Parathyroid adenoma (tissue), 2 donors: ENCODE results near the gene SLAIN2.

Source experiments
- H2AFZ ChIP-seq: fragments of 300-600 bp; sonication (generic); one replicate; pipeline ENCODE4 v1.7.0; 2017; ENCODE audit warnings: antibody characterized with exemption, mild to moderate bottlenecking
- H3K27ac ChIP-seq: fragments of 300-600 bp; sonication (generic); one replicate; pipeline ENCODE4 v1.7.0; 2017
- H3K27me3 ChIP-seq: fragments of 300-600 bp; sonication (generic); one replicate; pipeline ENCODE4 v1.7.0; 2017; ENCODE audit warnings: low read length; ENCODE audit not compliant: control insufficient read depth, insufficient read depth
- H3K36me3 ChIP-seq: fragments of 300-600 bp; sonication (generic); one replicate; pipeline ENCODE4 v1.7.0; 2017; ENCODE audit warnings: low read length; ENCODE audit not compliant: control insufficient read depth, insufficient read depth
- H3K4me1 ChIP-seq: fragments of 300-600 bp; sonication (generic); one replicate; pipeline ENCODE4 v1.7.0; 2017; ENCODE audit warnings: control low read depth
- H3K4me2 ChIP-seq: fragments of 300-600 bp; sonication (generic); one replicate; pipeline ENCODE4 v1.7.0; 2017; ENCODE audit warnings: low read length
- H3K4me3 ChIP-seq: fragments of 300-600 bp; sonication (generic); one replicate; pipeline ENCODE4 v1.7.0; 2017; ENCODE audit warnings: low read depth, low read length
- H3K79me2 ChIP-seq: fragments of 300-600 bp; sonication (generic); one replicate; pipeline ENCODE4 v1.7.0; 2017; ENCODE audit warnings: control low read depth
- H3K9ac ChIP-seq: fragments of 300-600 bp; sonication (generic); one replicate; pipeline ENCODE4 v1.7.0; 2017; ENCODE audit warnings: mild to moderate bottlenecking
- H3K9me3 ChIP-seq: fragments of 300-600 bp; sonication (generic); one replicate; pipeline ENCODE4 v1.7.0; 2017; ENCODE audit warnings: low read length; ENCODE audit not compliant: control insufficient read depth
- CTCF ChIP-seq: fragments of 300-600 bp; sonication (generic); IDR thresholded peaks from one replicate; pipeline ENCODE4 v1.7.0; 2017; ENCODE audit warnings: antibody characterized with exemption, mild to moderate bottlenecking
- donor health status: primary hyperparathyroidism.

Gene SLAIN2

GRCh38 chr4:48472794-48473193 lies 131.5 kb downstream of the SLAIN2 start:
- Histone ChIP-seq H3K4me2 (no peak overlapping the region), H3K36me3 (no peaks in the 10 kb centered on the region), H3K9me3 (no peaks in the 10 kb centered on the region), H2AFZ (no peak overlapping the region), H3K4me3 (no peak overlapping the region), H3K4me1 (no peaks in the 10 kb centered on the region), H3K27me3 (no peaks in the 10 kb centered on the region), H3K79me2 (no peaks in the 10 kb centered on the region), H3K9ac (no peak overlapping the region), H3K27ac (no peak overlapping the region)
- no peak for TF ChIP-seq CTCF

- Histone ChIP-seq H3K27me3 (no peaks in the 10 kb centered on the region), H3K9ac (no peak overlapping the region), H3K9me3 (no peaks in the 10 kb centered on the region), H3K36me3 (no peaks in the 10 kb centered on the region), H3K4me2 (no peak overlapping the region), H3K79me2 (no peaks in the 10 kb centered on the region), H2AFZ (no peak overlapping the region), H3K4me1 (no peaks in the 10 kb centered on the region), H3K27ac (no peak overlapping the region), H3K4me3 (no peak overlapping the region)
- TF ChIP-seq CTCF = no peak
These were observed 134.4 kb downstream of the SLAIN2 start for GRCh38 chr4:48475770-48476169.
